RWPE2 (cell line): ENCODE results near the gene B3GNT2.

Experiments
- ATAC-seq: fragments of 200-7000 bp; cut with Tn5 transposase; 3 replicates; pipeline ENCODE4 v1.9.1; 2021; ENCODE audit warnings: low read depth
- DNase-seq: peaks from one replicate; pipeline ENCODE4 v3.0.0-alpha.2; 2020; ENCODE audit warnings: low spot score
- H3K27ac ChIP-seq: fragments of 450-650 bp; 2 replicates; pipeline ENCODE4 v1.5.1; 2017; ENCODE audit warnings: mild to moderate bottlenecking; ENCODE audit not compliant: poor library complexity, severe bottlenecking
- H3K27me3 ChIP-seq: fragments of 250-450 bp; sonication (Bioruptor Pico); 2 replicates; pipeline ENCODE4 v1.5.1; 2021; ENCODE audit warnings: mild to moderate bottlenecking, moderate library complexity; ENCODE audit not compliant: insufficient read depth, poor library complexity, severe bottlenecking
- H3K36me3 ChIP-seq: fragments of 250-450 bp; sonication (Bioruptor Pico); 2 replicates; pipeline ENCODE4 v1.5.1; 2020; ENCODE audit warnings: low read depth, mild to moderate bottlenecking, moderate library complexity
- H3K4me1 ChIP-seq: fragments of 250-450 bp; sonication (Bioruptor Pico); 2 replicates; pipeline ENCODE4 v1.5.1; 2021; ENCODE audit warnings: mild to moderate bottlenecking, moderate library complexity; ENCODE audit not compliant: insufficient read depth, poor library complexity, severe bottlenecking
- H3K4me3 ChIP-seq: fragments of 250-450 bp; sonication (Bioruptor Pico); 2 replicates; pipeline ENCODE4 v1.5.1; 2021; ENCODE audit warnings: mild to moderate bottlenecking, moderate library complexity; ENCODE audit not compliant: severe bottlenecking
- H3K9me3 ChIP-seq: fragments of 250-450 bp; sonication (Bioruptor Pico); 2 replicates; pipeline ENCODE4 v1.5.1; 2021; ENCODE audit warnings: mild to moderate bottlenecking, moderate library complexity; ENCODE audit not compliant: severe bottlenecking
- CTCF ChIP-seq: fragments of 450-650 bp; IDR thresholded peaks from one replicate; pipeline ENCODE4 v1.5.1; 2017; ENCODE audit warnings: mild to moderate bottlenecking, moderate library complexity; ENCODE audit not compliant: poor library complexity, severe bottlenecking

Gene B3GNT2

GRCh38 chr2:62163106-62163831 is 32.6 kb upstream of the B3GNT2 start:
- Histone ChIP-seq H3K4me1 (no peaks in the 10 kb centered on the region), H3K4me3 (no peak overlapping the region), H3K9me3 (no peaks in the 10 kb centered on the region), H3K36me3 (no peaks in the 10 kb centered on the region), H3K27ac (no peak overlapping the region), H3K27me3 (no peaks in the 10 kb centered on the region)
- ATAC-seq (no peak), DNase-seq (no peak)
- no peak for TF ChIP-seq CTCF

- TF ChIP-seq CTCF, result no peak
- ATAC-seq, result no peak
- no peaks in the 10 kb centered on the region for H3K36me3 ChIP-seq
- DNase-seq, result no peak
- no peak overlapping the region for H3K4me3 ChIP-seq
- no peaks in the 10 kb centered on the region for H3K4me1 ChIP-seq
- H3K27ac ChIP-seq, result no peak overlapping the region
- H3K27me3 ChIP-seq, result no peaks in the 10 kb centered on the region
- no peaks in the 10 kb centered on the region for H3K9me3 ChIP-seq
Observed at GRCh38 chr2:62163834-62164233, 32.1 kb upstream of the B3GNT2 start.

- Histone ChIP-seq H3K36me3 (no peaks in the 10 kb centered on the region), H3K27ac (no peak overlapping the region), H3K4me3 (no peak overlapping the region), H3K4me1 (no peaks in the 10 kb centered on the region), H3K9me3 (no peaks in the 10 kb centered on the region), H3K27me3 (no peaks in the 10 kb centered on the region)
- DNase-seq (no peak), ATAC-seq (no peak)
- TF ChIP-seq CTCF, result no peak
Observed at GRCh38 chr2:62175728-62176127, 20.2 kb upstream of the B3GNT2 start.

GRCh38 chr2:62176801-62177200 is 19.1 kb upstream of the B3GNT2 start:
- Histone ChIP-seq H3K9me3 (no peaks in the 10 kb centered on the region), H3K27ac (no peak overlapping the region), H3K27me3 (no peaks in the 10 kb centered on the region), H3K4me3 (no peak overlapping the region), H3K36me3 (no peaks in the 10 kb centered on the region), H3K4me1 (no peaks in the 10 kb centered on the region)
- no peak for TF ChIP-seq CTCF
- DNase-seq (no peak), ATAC-seq (no peak)

DNA sequence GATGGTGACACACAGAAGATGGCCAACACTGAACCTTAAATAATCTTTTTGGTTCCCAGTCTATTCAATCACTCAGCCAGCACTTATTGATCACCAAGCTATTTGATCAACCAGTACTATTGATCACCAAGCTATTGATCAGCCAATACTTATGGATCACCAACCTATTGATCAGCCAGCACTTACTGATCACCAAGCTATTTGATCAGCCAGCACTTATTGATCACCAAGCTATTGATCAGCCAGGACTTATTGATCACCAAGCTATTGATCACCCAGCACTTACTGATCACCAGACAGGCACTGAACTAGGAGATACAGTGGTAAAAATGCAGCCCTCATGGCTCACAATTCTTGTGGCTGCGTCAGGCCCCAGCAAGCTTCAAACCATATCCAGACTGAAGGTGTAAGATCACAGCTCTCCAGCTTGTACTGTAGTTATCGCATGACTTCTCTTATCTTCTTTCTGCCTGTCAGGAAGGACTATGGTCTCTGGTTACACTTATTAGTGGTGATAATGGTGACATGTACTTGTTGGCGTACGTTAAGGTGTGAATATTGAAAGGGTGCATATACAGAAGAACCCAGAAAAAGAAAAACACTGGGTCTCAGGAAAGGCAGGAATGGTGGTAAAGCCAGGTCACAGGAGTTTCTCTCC is 18.4 kb upstream of the B3GNT2 start:
- Histone ChIP-seq H3K4me1 (no peaks in the 10 kb centered on the region), H3K27me3 (no peaks in the 10 kb centered on the region), H3K36me3 (no peaks in the 10 kb centered on the region), H3K27ac (no peak overlapping the region), H3K4me3 (no peak overlapping the region), H3K9me3 (no peaks in the 10 kb centered on the region)
- no peak for TF ChIP-seq CTCF
- no peak for DNase-seq
- no peak for ATAC-seq
